HS-5 (cell line): ENCODE data around the gene SLC16A6.
A peak's percentile ranks its signal among the peaks of the same experiment; 100 is the strongest.
"Not testable (repeated sequence)": the region's sequence is repeated elsewhere in the genome, so short reads cannot be mapped to it uniquely, and the experiment has no call there.

Source experiments
- DNase-seq: peaks from one replicate; pipeline ENCODE4 v3.0.0-alpha.2; 2012; ENCODE audit warnings: low read depth

SLC16A6 gene

GRCh38 chr17:68314916-68315535 lies 24.1 kb upstream of the SLC16A6 start:
- no peak for DNase-seq

GRCh38 chr17:68310152-68310551 lies 19.2 kb upstream of the SLC16A6 start:
- no peak for DNase-seq

GRCh38 chr17:68309066-68309670 lies 18.2 kb upstream of the SLC16A6 start:
- DNase-seq, result not testable (repeated sequence)

DNA sequence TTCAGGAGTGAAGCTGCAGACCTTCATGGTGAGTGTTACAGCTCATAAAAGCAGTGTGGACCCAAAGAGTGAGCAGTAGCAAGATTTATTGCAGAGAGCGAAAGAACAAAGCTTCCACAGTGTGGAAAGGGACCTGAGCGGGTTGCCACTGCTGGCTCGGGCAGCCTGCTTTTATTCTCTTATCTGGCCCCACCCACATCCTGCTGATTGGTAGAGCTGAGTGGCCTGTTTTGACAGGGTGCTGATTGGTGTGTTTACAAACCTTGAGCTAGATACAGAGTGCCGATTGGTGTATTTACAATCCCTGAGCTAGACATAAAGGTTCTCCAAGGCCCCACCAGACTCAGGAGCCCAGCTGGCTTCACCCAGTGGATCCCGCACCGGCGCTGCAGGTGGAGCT lies 17.6 kb upstream of the SLC16A6 start:
- DNase-seq, result not testable (repeated sequence)

- no peak for DNase-seq
Observed at GRCh38 chr17:68307443-68307842, 16.5 kb upstream of the SLC16A6 start.

DNA sequence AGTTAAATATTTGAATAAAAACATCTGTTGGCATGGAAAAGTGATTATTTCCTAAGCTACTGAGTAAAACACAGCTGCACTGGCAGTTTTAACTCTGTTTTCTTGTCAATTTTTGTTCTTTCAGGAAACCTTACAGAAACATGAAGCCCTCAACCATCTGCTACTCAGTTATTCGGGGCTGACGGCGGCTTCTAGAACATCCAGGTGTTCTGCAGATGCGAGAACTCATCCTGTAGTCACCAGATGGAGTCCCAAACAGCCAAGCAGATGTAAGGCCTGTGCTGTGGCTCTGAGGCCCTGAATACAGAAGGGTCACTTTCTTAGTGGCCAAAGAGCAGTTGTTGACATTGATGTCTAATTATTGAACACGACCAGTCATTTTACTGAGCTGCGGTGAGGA lies 15.9 kb upstream of the SLC16A6 start:
- DNase-seq, result no peak

DNA sequence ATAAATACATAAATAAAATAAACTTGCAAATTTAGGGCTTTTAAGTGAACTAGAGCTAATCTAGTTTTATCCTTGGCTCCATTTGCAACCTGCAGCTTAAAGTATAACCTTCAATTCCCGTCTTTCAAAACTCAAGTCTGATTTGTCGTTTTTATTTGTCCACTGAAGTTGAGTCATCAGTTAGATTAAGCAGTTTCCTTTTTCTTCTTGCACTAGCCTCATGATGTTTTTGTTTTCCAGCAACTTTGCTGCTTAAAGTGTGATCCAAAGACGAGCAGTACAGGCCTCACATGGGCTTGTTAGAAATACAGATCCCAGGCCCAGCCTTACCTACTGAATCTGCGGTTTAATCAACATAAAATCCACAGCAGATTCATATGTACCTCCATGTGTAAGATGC lies 14.2 kb upstream of the SLC16A6 start:
- DNase-seq, result no peak

- no peak for DNase-seq
Observed at GRCh38 chr17:68304706-68305105, 13.8 kb upstream of the SLC16A6 start.

GRCh38 chr17:68302666-68303065 lies 11.7 kb upstream of the SLC16A6 start:
- no peak for DNase-seq

DNA sequence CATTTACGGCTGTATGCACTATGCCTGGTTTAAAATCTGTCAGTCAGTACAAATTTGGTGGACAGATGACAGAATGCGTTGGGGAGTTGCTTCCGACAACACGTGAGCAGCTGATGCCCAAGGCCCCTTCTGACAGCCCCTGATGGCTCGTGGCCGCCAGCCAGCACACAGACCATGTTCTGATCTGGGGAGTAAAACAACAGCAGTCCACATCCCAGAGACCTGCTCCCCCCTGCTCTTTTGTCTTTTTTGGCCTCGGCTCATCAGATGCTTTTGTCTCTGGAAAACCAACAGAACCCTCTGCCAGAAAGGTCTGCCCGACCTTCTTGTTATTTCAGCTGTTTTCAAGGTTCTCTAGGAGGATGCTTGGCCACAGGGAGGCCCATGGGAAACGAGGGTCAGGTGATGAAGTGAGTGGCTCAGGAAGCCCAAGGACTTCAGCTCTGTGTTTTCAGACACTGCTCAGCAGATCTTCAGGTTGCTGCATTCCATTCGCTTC lies 11.2 kb upstream of the SLC16A6 start:
- no peak for DNase-seq

DNA sequence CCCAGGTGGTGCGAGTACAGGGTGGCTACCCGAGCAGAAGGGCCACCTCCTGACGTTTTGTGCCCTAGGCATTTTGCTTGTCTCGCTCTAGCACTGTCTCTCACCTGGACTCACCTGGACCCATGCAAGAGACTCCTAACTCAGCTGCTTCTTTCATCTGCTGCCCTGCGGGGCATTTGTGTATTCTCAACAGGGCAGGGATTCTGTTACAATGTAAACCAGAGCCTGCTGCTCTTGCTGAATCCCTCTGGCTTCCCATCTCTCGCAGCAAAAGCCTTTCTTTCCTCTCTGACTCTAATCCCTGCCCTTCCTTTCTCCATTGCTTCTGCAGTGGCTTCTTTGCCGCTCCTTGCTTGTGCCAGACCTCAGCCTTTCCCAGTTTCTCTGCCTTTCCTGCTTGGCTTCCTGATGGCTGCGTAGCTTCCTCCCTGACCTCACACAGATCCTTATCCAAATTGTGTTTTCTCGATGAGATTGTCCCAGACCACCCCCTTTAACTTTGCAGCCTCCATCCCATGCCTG lies 10.6 kb upstream of the SLC16A6 start:
- no peak for DNase-seq

DNA sequence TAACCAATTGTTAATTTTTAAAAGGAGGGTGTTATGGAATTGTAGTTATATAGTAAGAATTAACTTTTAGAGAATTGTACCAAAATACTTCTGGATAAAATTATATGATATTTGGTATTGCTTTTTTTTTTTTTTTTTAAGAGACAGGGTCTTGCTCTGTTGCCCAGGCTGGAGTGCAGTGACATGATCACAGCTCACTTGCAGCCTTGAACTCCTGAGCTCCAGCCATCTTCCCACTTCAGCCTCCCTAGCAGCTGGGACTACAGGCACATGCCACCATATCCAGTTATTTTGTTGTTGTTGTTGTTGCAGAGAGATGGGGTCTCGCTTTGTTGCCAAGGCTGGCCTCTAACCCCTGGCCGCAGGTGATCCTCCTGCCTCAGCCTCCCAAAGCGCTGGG lies 8.9 kb upstream of the SLC16A6 start:
- no peak for DNase-seq

DNA sequence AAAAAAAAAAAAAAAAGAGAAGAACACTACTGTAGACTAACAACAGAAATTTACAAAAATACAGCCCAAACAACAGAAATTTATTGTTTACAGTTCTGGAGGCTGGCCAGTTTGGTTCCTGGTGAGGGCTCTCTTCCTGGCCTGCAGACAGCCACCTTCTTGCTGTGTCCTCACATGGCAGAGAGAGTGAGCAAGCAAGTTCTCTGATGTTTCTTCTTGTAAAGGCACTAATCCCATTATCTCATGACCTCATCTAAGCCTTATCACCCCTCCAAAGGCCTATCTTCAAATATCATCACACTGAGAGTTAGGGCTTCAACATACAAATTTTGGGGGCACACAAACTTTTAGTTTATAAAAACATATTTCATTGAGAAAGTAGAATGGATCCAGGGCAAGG lies 7.7 kb upstream of the SLC16A6 start:
- no peak for DNase-seq

- no peak for DNase-seq
Observed at GRCh38 chr17:68297195-68297594, 6.3 kb upstream of the SLC16A6 start.

GRCh38 chr17:68296217-68297191 lies 5.6 kb upstream of the SLC16A6 start:
- no peak for DNase-seq

- DNase-seq, result no peak
Observed at GRCh38 chr17:68295086-68295485, 4.2 kb upstream of the SLC16A6 start.

DNA sequence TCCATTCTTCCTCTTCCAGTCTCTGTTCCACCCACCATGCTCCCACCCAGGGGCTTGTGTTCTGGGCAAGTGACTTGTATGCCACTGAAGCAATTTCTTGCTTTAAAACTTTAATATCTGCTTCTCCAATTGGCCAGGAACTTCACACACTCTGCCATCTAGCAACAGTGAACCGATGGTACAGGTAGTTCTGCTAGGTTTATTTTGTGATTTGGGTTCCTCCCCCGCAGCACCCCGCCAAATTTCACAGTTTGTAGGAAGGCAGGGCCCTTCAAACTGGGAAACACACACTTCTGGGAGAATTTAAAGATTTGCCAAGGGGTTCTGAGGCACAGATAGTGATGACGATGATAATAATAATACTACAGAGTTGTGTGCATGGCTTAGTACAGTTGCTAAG lies 3.7 kb upstream of the SLC16A6 start:
- DNase-seq, result no peak

DNA sequence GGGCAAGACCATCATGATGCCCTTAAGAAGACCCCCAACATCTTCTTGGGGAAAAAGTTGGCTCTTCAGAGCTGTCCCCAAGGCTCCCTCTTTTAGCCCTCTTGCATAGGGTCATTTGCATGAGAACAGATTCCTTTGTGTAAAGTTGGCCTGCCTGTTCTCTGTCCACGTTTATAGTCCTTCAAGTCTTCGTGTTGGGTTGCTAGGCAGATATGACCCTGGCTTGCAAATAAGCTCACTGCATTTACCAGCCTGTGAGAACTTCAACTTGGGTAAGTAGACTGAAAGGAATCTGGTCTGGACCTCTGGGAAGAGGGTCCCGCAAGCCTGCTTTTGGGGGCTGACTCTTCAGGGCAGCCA lies 3.2 kb upstream of the SLC16A6 start:
- DNase-seq, result no peak

- DNase-seq, result no peak
Observed at GRCh38 chr17:68293490-68294195, 2.7 kb upstream of the SLC16A6 start.

DNA sequence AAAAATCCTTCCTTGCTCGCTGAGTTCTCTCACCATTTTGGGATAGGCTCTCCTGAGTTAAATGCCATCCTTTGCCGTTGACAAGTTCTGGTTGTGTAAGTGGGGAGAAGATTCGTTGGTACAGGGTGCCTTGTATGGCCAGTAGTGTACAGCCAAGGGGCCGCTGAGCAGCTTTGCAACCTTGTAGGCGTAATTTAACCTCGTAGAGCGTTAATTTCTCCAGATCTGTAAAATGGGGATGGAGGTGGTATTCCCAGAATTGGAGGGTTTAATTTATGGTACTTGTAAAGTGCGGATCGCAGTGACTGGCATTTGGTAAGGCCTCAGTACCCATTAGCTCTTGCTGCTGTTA lies 1.7 kb upstream of the SLC16A6 start:
- no peak for DNase-seq

DNA sequence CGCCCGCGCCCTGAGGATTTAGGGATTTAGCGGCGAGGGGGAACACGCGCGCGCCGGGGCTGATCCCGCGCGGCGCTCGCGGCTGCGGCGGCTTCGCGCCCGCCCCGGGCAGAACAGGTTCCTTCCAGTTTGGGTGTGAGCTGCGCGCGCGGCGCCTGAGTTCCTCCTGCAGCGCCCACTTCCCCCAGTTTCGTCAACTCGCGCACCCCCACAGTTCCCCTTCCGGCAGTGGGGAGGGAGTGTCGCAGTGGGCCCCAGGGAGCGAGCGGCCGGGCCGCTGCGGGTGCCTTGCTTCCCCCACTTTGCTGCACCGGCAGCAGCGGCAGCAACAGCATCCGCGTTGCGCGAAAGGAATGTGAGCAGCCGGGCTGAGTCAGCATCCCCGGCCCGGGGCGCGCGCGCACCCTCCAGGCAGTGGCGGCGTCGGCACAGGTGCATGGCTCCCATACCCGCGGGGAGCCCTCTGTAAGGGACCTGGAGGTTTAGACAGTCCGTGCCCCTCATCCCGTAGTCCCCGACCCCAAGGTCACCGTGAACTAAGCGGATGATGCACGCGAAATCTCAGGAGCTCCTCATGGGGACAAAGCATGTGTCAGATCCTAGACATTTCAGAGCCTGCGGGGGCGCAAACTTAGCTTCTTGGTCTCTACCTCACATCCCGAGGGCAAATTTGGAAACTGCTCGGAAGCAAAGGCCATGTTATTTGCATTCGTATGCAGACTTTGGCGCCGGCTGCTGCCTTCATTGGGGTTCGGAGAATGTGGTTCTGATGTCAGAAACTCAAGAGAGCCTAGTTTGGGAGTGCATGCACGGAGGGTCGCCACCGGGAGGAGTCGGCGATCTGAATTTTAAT lies 1.1 kb upstream of the SLC16A6 start:
- DNase-seq, result peak; percentile 53
